ENCODE results near the gene ATP5MG.

Gene ATP5MG

GRCh38 chr11:118370774-118371173, 30.6 kb upstream of the ATP5MG start:
- DNase-seq (ENCODE audit: low read depth) = no peak
- H3K4me3 ChIP-seq (replicated peaks; ENCODE audit: low read depth, low read length) = no peak overlapping the region
- TF ChIP-seq, protein P1, sequence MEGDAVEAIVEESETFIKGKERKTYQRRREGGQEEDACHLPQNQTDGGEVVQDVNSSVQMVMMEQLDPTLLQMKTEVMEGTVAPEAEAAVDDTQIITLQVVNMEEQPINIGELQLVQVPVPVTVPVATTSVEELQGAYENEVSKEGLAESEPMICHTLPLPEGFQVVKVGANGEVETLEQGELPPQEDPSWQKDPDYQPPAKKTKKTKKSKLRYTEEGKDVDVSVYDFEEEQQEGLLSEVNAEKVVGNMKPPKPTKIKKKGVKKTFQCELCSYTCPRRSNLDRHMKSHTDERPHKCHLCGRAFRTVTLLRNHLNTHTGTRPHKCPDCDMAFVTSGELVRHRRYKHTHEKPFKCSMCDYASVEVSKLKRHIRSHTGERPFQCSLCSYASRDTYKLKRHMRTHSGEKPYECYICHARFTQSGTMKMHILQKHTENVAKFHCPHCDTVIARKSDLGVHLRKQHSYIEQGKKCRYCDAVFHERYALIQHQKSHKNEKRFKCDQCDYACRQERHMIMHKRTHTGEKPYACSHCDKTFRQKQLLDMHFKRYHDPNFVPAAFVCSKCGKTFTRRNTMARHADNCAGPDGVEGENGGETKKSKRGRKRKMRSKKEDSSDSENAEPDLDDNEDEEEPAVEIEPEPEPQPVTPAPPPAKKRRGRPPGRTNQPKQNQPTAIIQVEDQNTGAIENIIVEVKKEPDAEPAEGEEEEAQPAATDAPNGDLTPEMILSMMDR (IDR thresholded peaks at IDR 0.05; ENCODE audit: low read length, missing control alignments) = no peak

- H3K4me3 ChIP-seq (replicated peaks; ENCODE audit: low read depth, low read length) = no peak overlapping the region
- TF ChIP-seq, protein P1 (IDR thresholded peaks at IDR 0.05; ENCODE audit: low read length, missing control alignments) = no peak
- DNase-seq (ENCODE audit: low read depth) = no peak
Observed at GRCh38 chr11:118373263-118373662, 28.1 kb upstream of the ATP5MG start.

DNA sequence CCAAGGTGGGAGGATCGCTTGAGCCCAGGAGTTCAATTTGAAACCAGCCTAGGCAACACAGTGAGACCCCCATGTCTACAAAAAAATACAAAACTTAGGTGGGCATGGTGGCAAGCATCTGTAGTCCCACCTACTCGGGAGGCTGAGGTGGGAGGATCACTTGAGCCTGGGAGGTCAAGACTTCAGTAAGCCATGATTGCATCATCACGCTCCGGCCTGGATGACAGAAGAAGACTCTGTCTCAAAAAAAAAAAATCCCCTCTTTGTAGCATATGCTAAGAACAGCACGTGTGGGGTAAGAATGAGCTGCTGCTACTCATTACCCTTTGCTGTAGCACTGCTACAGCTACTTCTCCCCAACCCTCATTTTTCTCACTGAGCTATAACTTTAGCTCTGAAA, 27.5 kb upstream of the ATP5MG start:
- no peak for DNase-seq (ENCODE audit: low read depth)
- TF ChIP-seq, protein P1 (IDR thresholded peaks at IDR 0.05; ENCODE audit: low read length, missing control alignments) = no peak
- H3K4me3 ChIP-seq (replicated peaks; ENCODE audit: low read depth, low read length) = no peak overlapping the region

GRCh38 chr11:118374729-118375128, 26.7 kb upstream of the ATP5MG start:
- TF ChIP-seq, protein P1 (IDR thresholded peaks at IDR 0.05; ENCODE audit: low read length, missing control alignments) = no peak
- no peak overlapping the region for H3K4me3 ChIP-seq (replicated peaks; ENCODE audit: low read depth, low read length)
- DNase-seq (ENCODE audit: low read depth) = no peak

- TF ChIP-seq, protein P1 (IDR thresholded peaks at IDR 0.05; ENCODE audit: low read length, missing control alignments) = no peak
- DNase-seq (ENCODE audit: low read depth) = no peak
Observed at GRCh38 chr11:118375978-118376377, 25.4 kb upstream of the ATP5MG start.

DNA sequence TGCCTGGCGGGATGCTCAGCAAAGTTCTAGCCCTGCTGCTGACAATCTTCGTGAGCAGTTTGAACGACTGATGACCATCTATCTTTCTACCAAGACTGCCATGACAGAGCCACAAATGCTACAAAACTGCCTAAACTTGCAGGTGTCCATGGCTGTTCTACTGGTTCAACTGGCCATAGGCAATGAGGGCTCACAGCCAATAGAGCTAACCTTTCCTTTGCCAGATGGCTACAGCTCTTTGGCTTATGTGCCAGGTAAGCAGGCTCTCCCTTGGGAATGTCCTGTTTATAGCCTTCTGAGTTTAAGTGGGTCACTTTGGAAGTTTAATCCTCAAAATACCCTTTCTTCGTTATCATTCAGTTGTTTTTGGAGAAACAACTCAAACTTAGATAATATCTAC, 21.9 kb upstream of the ATP5MG start:
- H3K4me3 ChIP-seq (replicated peaks; ENCODE audit: low read depth, low read length) = no peak overlapping the region
- TF ChIP-seq, protein P1 (IDR thresholded peaks at IDR 0.05; ENCODE audit: low read length, missing control alignments) = no peak
- no peak for DNase-seq (ENCODE audit: low read depth)

More at GRCh38 chr11:118375978-118376377, 25.4 kb upstream of the ATP5MG start:
- no peak overlapping the region for H3K4me3 ChIP-seq (replicated peaks; ENCODE audit: low read depth, low read length)

DNA sequence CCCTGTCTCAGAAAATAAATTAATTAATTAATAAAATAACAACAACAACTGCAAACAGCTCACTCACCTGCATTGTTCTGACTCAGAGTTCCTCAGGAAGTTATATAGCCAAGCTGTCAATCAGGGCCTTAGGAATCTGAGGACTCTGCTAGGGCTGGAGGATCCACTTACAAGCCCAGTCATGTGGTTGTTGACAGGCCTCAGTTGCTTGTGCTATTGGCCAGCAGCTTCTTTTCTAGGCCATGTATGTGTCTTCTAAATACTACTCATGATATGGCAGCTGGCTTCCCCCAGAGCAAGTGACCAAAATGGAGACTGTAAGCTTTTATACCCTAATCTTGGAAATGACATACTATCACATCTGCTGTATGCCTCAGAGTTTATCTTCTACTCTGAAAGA, 20.8 kb upstream of the ATP5MG start:
- DNase-seq (ENCODE audit: low read depth) = no peak

More for the DNA sequence above, 20.8 kb upstream of the ATP5MG start:
- TF ChIP-seq, protein P1 (IDR thresholded peaks at IDR 0.05; ENCODE audit: low read length, missing control alignments) = no peak
- no peak overlapping the region for H3K4me3 ChIP-seq (replicated peaks; ENCODE audit: low read depth, low read length)

Measured in fibroblast of pulmonary artery (primary cell).